GM18861 (cell line): ENCODE data around the gene PXDN.
"Not testable (repeated sequence)": the region's sequence is repeated elsewhere in the genome, so short reads cannot be mapped to it uniquely, and the experiment has no call there.

Experiments
- ATAC-seq: cut with Tn5 transposase; IDR thresholded peaks from one replicate; pipeline ENCODE4 v1.9.1; 2021; ENCODE audit not compliant: unreplicated experiment

Gene PXDN

GRCh38 chr2:1744446-1745170 lies at the start of gene PXDN:
PXDN (minus strand) TSS chr2:1744515; CDS start chr2:1744455, 60 bp downstream.
- ATAC-seq: no peak

- no peak for ATAC-seq
Measured at GRCh38 chr2:1793868-1794445, 49.6 kb upstream of the PXDN start.

- no peak for ATAC-seq
Measured at GRCh38 chr2:1793001-1793867, 48.9 kb upstream of the PXDN start.

GRCh38 chr2:1791685-1792435 lies 47.5 kb upstream of the PXDN start:
- no peak for ATAC-seq

GRCh38 chr2:1791006-1791605 lies 46.8 kb upstream of the PXDN start:
- ATAC-seq: no peak

- ATAC-seq: no peak
Measured at GRCh38 chr2:1790473-1790872, 46.2 kb upstream of the PXDN start.

- no peak for ATAC-seq
Measured at GRCh38 chr2:1789610-1790009, 45.3 kb upstream of the PXDN start.

GRCh38 chr2:1788478-1788959 lies 44.2 kb upstream of the PXDN start:
- no peak for ATAC-seq

GRCh38 chr2:1787755-1788477 lies 43.6 kb upstream of the PXDN start:
- ATAC-seq: no peak

- ATAC-seq: no peak
Measured at GRCh38 chr2:1784986-1785617, 40.8 kb upstream of the PXDN start.

GRCh38 chr2:1784087-1784486 lies 39.8 kb upstream of the PXDN start:
- ATAC-seq: no peak

- no peak for ATAC-seq
Measured at GRCh38 chr2:1782514-1782913, 38.2 kb upstream of the PXDN start.

- no peak for ATAC-seq
Measured at GRCh38 chr2:1781291-1782080, 37.2 kb upstream of the PXDN start.

GRCh38 chr2:1780693-1781092 lies 36.4 kb upstream of the PXDN start:
- ATAC-seq: no peak

GRCh38 chr2:1780054-1780453 lies 35.7 kb upstream of the PXDN start:
- ATAC-seq: not testable (repeated sequence)

- ATAC-seq: no peak
Measured at GRCh38 chr2:1778566-1778965, 34.3 kb upstream of the PXDN start.

GRCh38 chr2:1777781-1778180 lies 33.5 kb upstream of the PXDN start:
- ATAC-seq: no peak

GRCh38 chr2:1777156-1777555 lies 32.8 kb upstream of the PXDN start:
- no peak for ATAC-seq
